IMR-90 (cell line): ENCODE data around the gene IGLL1. TPM values are rescaled to one million over a fixed set of nuclear protein-coding genes. Genes with fewer than 3 reads are reported as not detected.
A peak's percentile ranks its signal among the peaks of the same experiment; 100 is the strongest.

Experiments
- ATAC-seq: fragments of 200-7000 bp; cut with Tn5 transposase; 2 replicates; pipeline ENCODE4 v1.9.1; 2020; ENCODE audit warnings: low read depth, mild to moderate bottlenecking, moderate library complexity
- BruUV-seq: library from RNA; stranded (reverse); fragments of 400-500 nt; replicated peaks from 2 replicates; lab custom pipeline; 2021; lab: Mats Ljungman, UMichigan
- CTCF ChIA-PET: fragments of 300-600 bp; formaldehyde crosslinking; extraction: SDS; loops from one replicate; lab custom pipeline; 2021; ENCODE audit warnings: antibody characterized with exemption; lab: Yijun Ruan, JAX
- POLR2A ChIA-PET: fragments of 300-600 bp; sonication (Branson Sonifier 250); formaldehyde crosslinking; loops from one replicate; lab custom pipeline; 2022; ENCODE audit warnings: antibody characterized with exemption; ENCODE audit not compliant: unreplicated experiment; lab: Charles Lee
- DNase-seq: peaks from one replicate; pipeline ENCODE4 v3.0.0; 2013
- H2AFZ ChIP-seq: replicated peaks from 2 replicates; pipeline ENCODE3; 2013; ENCODE audit warnings: low read length, mild to moderate bottlenecking; ENCODE audit not compliant: poor library complexity
- H2AK5ac ChIP-seq: 2 replicates; pipeline ENCODE4 v1.6.1; 2013; ENCODE audit warnings: low read depth, low read length, inconsistent platforms
- H2AK9ac ChIP-seq: replicated peaks from 2 replicates; pipeline ENCODE3; 2013; ENCODE audit warnings: mild to moderate bottlenecking, low read depth, low read length, moderate library complexity; ENCODE audit not compliant: poor library complexity
- H2BK120ac ChIP-seq: 2 replicates; pipeline ENCODE4 v1.6.1; 2013; ENCODE audit warnings: low read depth, low read length, inconsistent platforms
- H2BK15ac ChIP-seq: 3 replicates; pipeline ENCODE4 v1.6.1; 2013; ENCODE audit warnings: low read depth, low read length, inconsistent platforms
- H2BK20ac ChIP-seq: 2 replicates; pipeline ENCODE4 v1.6.1; 2013; ENCODE audit warnings: low read depth, mild to moderate bottlenecking, inconsistent platforms, low read length, moderate library complexity
- H2BK5ac ChIP-seq: 2 replicates; pipeline ENCODE4 v1.6.1; 2013; ENCODE audit warnings: mild to moderate bottlenecking, low read depth, low read length, inconsistent platforms; ENCODE audit not compliant: poor library complexity, severe bottlenecking
- H3K14ac ChIP-seq: replicated peaks from 2 replicates; pipeline ENCODE4 v1.6.1; 2013; ENCODE audit warnings: low read depth, low read length, inconsistent platforms
- H3K18ac ChIP-seq: 2 replicates; pipeline ENCODE4 v1.6.1; 2013; ENCODE audit warnings: low read depth, low read length, control low read depth
- H3K23ac ChIP-seq: 2 replicates; pipeline ENCODE4 v1.6.1; 2013; ENCODE audit warnings: low read depth, low read length, inconsistent platforms
- H3K27ac ChIP-seq: 2 replicates; pipeline ENCODE4 v1.5.1; 2013; ENCODE audit warnings: mild to moderate bottlenecking, control low read depth, low read length; ENCODE audit not compliant: insufficient read depth
- H3K27me3 ChIP-seq: 2 replicates; pipeline ENCODE4 v1.6.1; 2013; ENCODE audit warnings: low read length; ENCODE audit not compliant: control insufficient read depth, insufficient read depth
- H3K36me3 ChIP-seq: 2 replicates; pipeline ENCODE4 v1.6.1; 2013; ENCODE audit warnings: low read length, mixed read lengths; ENCODE audit not compliant: control insufficient read depth, insufficient read depth
- H3K4ac ChIP-seq: 2 replicates; pipeline ENCODE4 v1.6.1; 2013; ENCODE audit warnings: low read depth, low read length, inconsistent platforms
- H3K4me1 ChIP-seq: 2 replicates; pipeline ENCODE4 v1.6.1; 2013; ENCODE audit warnings: low read length, mixed read lengths; ENCODE audit not compliant: control insufficient read depth, insufficient read depth
- H3K4me2 ChIP-seq: 2 replicates; pipeline ENCODE4 v1.6.1; 2013; ENCODE audit warnings: low read depth, mild to moderate bottlenecking, control low read depth, low read length, moderate library complexity
- H3K4me3 ChIP-seq: 2 replicates; pipeline ENCODE4 v1.5.1; 2013; ENCODE audit warnings: low read depth, mild to moderate bottlenecking, control low read depth, low read length, moderate library complexity; ENCODE audit not compliant: insufficient read depth
- H3K56ac ChIP-seq: 2 replicates; pipeline ENCODE4 v1.6.1; 2013; ENCODE audit warnings: low read length, inconsistent platforms; ENCODE audit not compliant: insufficient read depth; ENCODE audit errors: extremely low read depth
- H3K79me1 ChIP-seq, 2 experiments: 2 replicates each; pipeline ENCODE4 v1.6.1; 2013; ENCODE audit warnings: low read length in 2 of 2, inconsistent platforms in 1 of 2, low read depth in 1 of 2
- H3K9ac ChIP-seq: 2 replicates; pipeline ENCODE4 v1.6.1; 2013; ENCODE audit warnings: low read depth, low read length, control low read depth
- H3K9me1 ChIP-seq: 2 replicates; pipeline ENCODE4 v1.6.1; 2013; ENCODE audit warnings: low read length, inconsistent platforms; ENCODE audit not compliant: insufficient read depth
- H3K9me3 ChIP-seq: 2 replicates; pipeline ENCODE4 v1.6.1; 2013; ENCODE audit warnings: low read length; ENCODE audit not compliant: control insufficient read depth, insufficient read depth
- H4K20me1 ChIP-seq: 2 replicates; pipeline ENCODE4 v1.6.1; 2013; ENCODE audit warnings: low read length, inconsistent platforms; ENCODE audit not compliant: insufficient read depth
- H4K5ac ChIP-seq: 2 replicates; pipeline ENCODE4 v1.6.1; 2013; ENCODE audit warnings: mild to moderate bottlenecking, low read depth, low read length, control low read depth
- H4K8ac ChIP-seq, 2 experiments: 2 replicates each; pipeline ENCODE4 v1.6.1; 2013; ENCODE audit warnings: low read depth in 2 of 2, low read length in 2 of 2, control low read depth in 1 of 2, inconsistent platforms in 1 of 2
- H4K91ac ChIP-seq: 2 replicates; pipeline ENCODE4 v1.6.1; 2013; ENCODE audit warnings: low read depth, low read length, inconsistent platforms; ENCODE audit not compliant: insufficient read depth
- CEBPB ChIP-seq: IDR thresholded peaks from 2 replicates; pipeline ENCODE4 v1.6.1; 2012; ENCODE audit warnings: low read depth, low read length, improper control_type of control experiment
- CHD1 ChIP-seq: IDR thresholded peaks from 2 replicates; pipeline ENCODE4 v1.6.1; 2012; ENCODE audit warnings: low read depth, low read length, improper control_type of control experiment
- NFE2L2 ChIP-seq: fragments of 150-350 bp; IDR thresholded peaks from 2 replicates; pipeline ENCODE4 v1.6.1; 2016; ENCODE audit warnings: low read depth, mild to moderate bottlenecking, low read length
- RAD21 ChIP-seq: IDR thresholded peaks from 2 replicates; pipeline ENCODE4 v1.6.1; 2012; ENCODE audit warnings: low read length, improper control_type of control experiment
- SMC3 ChIP-seq: fragments of 150-350 bp; IDR thresholded peaks from 2 replicates; pipeline ENCODE4 v1.6.1; 2016; ENCODE audit warnings: low read depth, mild to moderate bottlenecking, antibody characterized with exemption, low read length, moderate library complexity
- WGBS, 2 experiments: methylation state at CpG; one replicate each; pipeline versions ENCODE4 v1.1.5 to v1.1.7; 2013; ENCODE audit warnings: missing lambda C conversion rate in 2 of 2; ENCODE audit not compliant: insufficient read length in 1 of 2; ENCODE audit errors: extremely low coverage in 2 of 2; 5-methylcytosine and 5-hydroxymethylcytosine counted together
- dilution Hi-C: fragments of 300-500 bp; cut with HindIII; formaldehyde crosslinking; loops from one replicate; pipeline ENCODE4 v1.14.3; 2018; ENCODE audit warnings: low sequenced_read_pairs; ENCODE audit not compliant: unreplicated experiment
- in situ Hi-C: fragments of 300-500 bp; cut with MboI; formaldehyde crosslinking; loops from 3 replicates; pipeline ENCODE4 v1.14.3; 2019; ENCODE audit warnings: low sequenced_read_pairs, inconsistent platforms, mixed read lengths
- intact Hi-C: fragments of 100-400 bp; cut with micrococcal nuclease; formaldehyde crosslinking; loops from 2 replicates; pipeline ENCODE4 v1.10.0; 2022
- polyA plus RNA-seq, 3 experiments: library from polyadenylated mRNA; depleted of rRNA; stranded (reverse); fragments of >200 nt; gene quantifications; 2 replicates each; pipeline ENCODE4 v1.2.3, GENCODE V29; 2012; ENCODE audit warnings: low replicate concordance in 1 of 3
- total RNA-seq: library from RNA; depleted of rRNA; stranded (reverse); fragments of >200 nt; gene quantifications from 2 replicates; pipeline ENCODE4 v1.2.3, GENCODE V29; 2012
- TF ChIP-seq, protein P1 (sequence below): conservative IDR thresholded peaks from 2 replicates; pipeline ENCODE4 v1.5.1; 2012; ENCODE audit warnings: mild to moderate bottlenecking, low read depth, low read length, improper control_type of control experiment

IGLL1 gene
- total and polyA plus RNA-seq, 2 of the 4 experiments (the other 2 are of a cell fraction): not detected

DNA sequence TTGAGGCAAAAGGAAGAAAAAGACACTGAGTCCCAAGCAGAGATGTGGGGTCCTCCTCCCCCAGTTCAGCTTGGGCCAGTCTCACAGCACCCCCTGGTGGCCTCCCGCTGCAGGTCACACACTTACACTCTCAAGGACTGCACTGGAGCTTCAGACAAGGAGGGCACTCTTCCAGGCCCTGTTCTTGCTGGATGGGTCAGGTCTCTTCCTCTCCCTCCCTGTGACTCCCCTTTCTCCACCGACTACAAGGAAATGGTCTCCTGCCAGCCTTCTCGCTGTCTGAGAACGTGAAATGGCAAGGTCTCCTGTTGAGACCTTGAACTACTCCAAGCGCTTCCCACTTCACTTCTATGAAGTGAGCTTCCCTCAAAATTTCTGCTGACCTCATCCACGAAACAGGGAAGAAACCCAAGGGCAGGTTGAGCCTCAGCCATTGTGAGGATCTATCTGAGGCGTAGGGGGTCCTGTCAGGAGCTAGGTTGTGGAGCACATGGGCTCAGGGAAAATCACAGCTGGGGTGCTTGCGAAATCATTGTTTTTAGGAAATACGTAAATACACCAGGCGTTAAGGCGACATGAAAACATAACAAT is 11.2 kb upstream of the IGLL1 start:
- Histone ChIP-seq H4K91ac (no peak overlapping the region), H2BK15ac (no peak overlapping the region), H2AFZ (peak overlapping the region; percentile 34), H4K5ac (no peak overlapping the region), H3K9me3 (no peaks in the 10 kb centered on the region), H3K4ac (no peak overlapping the region), H2BK120ac (no peak overlapping the region), H3K36me3 (no peaks in the 10 kb centered on the region), H3K27ac (no peak overlapping the region), H2AK5ac (no peak overlapping the region), H3K9me1 (no peaks in the 10 kb centered on the region), H2AK9ac (no peak overlapping the region), H3K14ac (no peak overlapping the region), H3K27me3 (peaks cover 2% of the 10 kb centered on the region), H3K4me1 (no peaks in the 10 kb centered on the region; the same call in 1 of the 2 replicates), H3K56ac (no peak overlapping the region), H2BK20ac (no peak overlapping the region), H3K79me1 (no peaks in the 10 kb centered on the region), H4K8ac (no peak overlapping the region), H3K4me2 (no peak overlapping the region), H3K4me3 (no peak overlapping the region), H3K18ac (no peak overlapping the region), H4K20me1 (no peaks in the 10 kb centered on the region), H3K23ac (no peak overlapping the region), H3K9ac (no peak overlapping the region), H2BK5ac (no peak overlapping the region)
- ChIA-PET CTCF (interaction anchor here (0.6 to 1.5 kb wide), 8 partner anchors 9 to 260 kb away, joined by 3 to 5 read pairs (median 3); no protein-coding TSS in a partner anchor), POLR2A (no interaction called here)
- dilution Hi-C loops: no loop called here
- WGBS, 2 experiments: 0% methylated on average over 1 of the region's 11 CpGs; no CpG with 5 or more reads in 1 of the 2 experiments
- TF ChIP-seq CHD1 (no peak), RAD21 (peak; percentile 84), NFE2L2 (no peak), SMC3 (peak; percentile 60), CEBPB (peak; percentile 48; the same call in 1 of the 2 replicates)
- TF ChIP-seq, protein P1, sequence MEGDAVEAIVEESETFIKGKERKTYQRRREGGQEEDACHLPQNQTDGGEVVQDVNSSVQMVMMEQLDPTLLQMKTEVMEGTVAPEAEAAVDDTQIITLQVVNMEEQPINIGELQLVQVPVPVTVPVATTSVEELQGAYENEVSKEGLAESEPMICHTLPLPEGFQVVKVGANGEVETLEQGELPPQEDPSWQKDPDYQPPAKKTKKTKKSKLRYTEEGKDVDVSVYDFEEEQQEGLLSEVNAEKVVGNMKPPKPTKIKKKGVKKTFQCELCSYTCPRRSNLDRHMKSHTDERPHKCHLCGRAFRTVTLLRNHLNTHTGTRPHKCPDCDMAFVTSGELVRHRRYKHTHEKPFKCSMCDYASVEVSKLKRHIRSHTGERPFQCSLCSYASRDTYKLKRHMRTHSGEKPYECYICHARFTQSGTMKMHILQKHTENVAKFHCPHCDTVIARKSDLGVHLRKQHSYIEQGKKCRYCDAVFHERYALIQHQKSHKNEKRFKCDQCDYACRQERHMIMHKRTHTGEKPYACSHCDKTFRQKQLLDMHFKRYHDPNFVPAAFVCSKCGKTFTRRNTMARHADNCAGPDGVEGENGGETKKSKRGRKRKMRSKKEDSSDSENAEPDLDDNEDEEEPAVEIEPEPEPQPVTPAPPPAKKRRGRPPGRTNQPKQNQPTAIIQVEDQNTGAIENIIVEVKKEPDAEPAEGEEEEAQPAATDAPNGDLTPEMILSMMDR: peak; percentile 73
- in situ Hi-C loops: loop anchor here (10.0 kb wide), 1 partner anchor 1844 kb away; no protein-coding TSS in a partner anchor
- intact Hi-C loops: loop anchor here (1.0 to 10.0 kb wide), 3 partner anchors 50 to 626 kb away; no protein-coding TSS in a partner anchor
- ATAC-seq (peak; percentile 99), DNase-seq (peak; percentile 54)
- no TSS peak for BruUV-seq
